PC-9 (cell line): ENCODE measurements around the gene PCDHGB7. TPM values are rescaled to one million over a fixed set of nuclear protein-coding genes. Genes with fewer than 3 reads are reported as not detected.
A peak's percentile ranks its signal among the peaks of the same experiment; 100 is the strongest.
"Not testable (repeated sequence)": the region's sequence is repeated elsewhere in the genome, so short reads cannot be mapped to it uniquely, and the experiment has no call there.

Experiments used
- BruUV-seq: library from RNA; stranded (reverse); fragments of 400-500 nt; replicated peaks from 2 replicates; lab custom pipeline; 2021; lab: Mats Ljungman, UMichigan
- CTCF ChIA-PET: fragments of 300-600 bp; sonication (Branson Sonifier 250); formaldehyde crosslinking; loops from one replicate; lab custom pipeline; 2022; ENCODE audit warnings: antibody characterized with exemption; lab: Charles Lee
- POLR2A ChIA-PET: fragments of 300-600 bp; sonication (Branson Sonifier 250); formaldehyde crosslinking; loops from one replicate; lab custom pipeline; 2022; ENCODE audit warnings: antibody characterized with exemption; ENCODE audit not compliant: unreplicated experiment; lab: Charles Lee
- DNase-seq, 2 experiments: peaks; one replicate each; pipeline versions ENCODE4 v3.0.0 to v3.0.0-alpha.2; 2015 to 2022; ENCODE audit warnings: mixed read lengths in 1 of 2
- H2AFZ ChIP-seq: fragments of 200-600 bp; sonication (generic); 2 replicates; pipeline ENCODE4 v1.8.1; 2017; ENCODE audit warnings: antibody characterized with exemption
- H3F3A ChIP-seq: fragments of 200-600 bp; sonication (generic); 2 replicates; pipeline ENCODE4 v1.8.1; 2017; ENCODE audit warnings: antibody characterized with exemption, mild to moderate bottlenecking, low read depth; ENCODE audit not compliant: insufficient read depth
- H3K27ac ChIP-seq: fragments of 200-600 bp; sonication (generic); 2 replicates; pipeline ENCODE4 v1.6.1; 2016; ENCODE audit warnings: mixed run types
- H3K27me3 ChIP-seq: fragments of 200-600 bp; sonication (generic); 2 replicates; pipeline ENCODE4 v1.6.1; 2016; ENCODE audit warnings: low read depth, mixed run types; ENCODE audit not compliant: insufficient read depth
- H3K36me3 ChIP-seq: fragments of 200-600 bp; sonication (generic); 2 replicates; pipeline ENCODE4 v1.6.1; 2016; ENCODE audit warnings: low read depth, mixed run types
- H3K4me1 ChIP-seq: fragments of 200-600 bp; sonication (generic); replicated peaks from 2 replicates; pipeline ENCODE4 v1.6.1; 2016; ENCODE audit warnings: mixed run types; ENCODE audit not compliant: insufficient read depth
- H3K4me2 ChIP-seq: fragments of 200-600 bp; sonication (generic); 2 replicates; pipeline ENCODE4 v1.6.1; 2017; ENCODE audit warnings: mixed run types
- H3K4me3 ChIP-seq: fragments of 200-600 bp; sonication (generic); 2 replicates; pipeline ENCODE4 v1.6.1; 2016; ENCODE audit warnings: mixed run types
- H3K79me2 ChIP-seq: fragments of 200-600 bp; sonication (generic); 2 replicates; pipeline ENCODE4 v1.6.1; 2017; ENCODE audit warnings: low read depth, mixed run types
- H3K9me2 ChIP-seq: fragments of 200-600 bp; sonication (generic); 2 replicates; pipeline ENCODE4 v1.8.1; 2017; ENCODE audit warnings: mild to moderate bottlenecking; ENCODE audit not compliant: insufficient read depth
- H3K9me3 ChIP-seq: fragments of 200-600 bp; sonication (generic); 2 replicates; pipeline ENCODE4 v1.8.1; 2016; ENCODE audit warnings: low read depth; ENCODE audit not compliant: insufficient read depth
- H4K20me1 ChIP-seq: fragments of 200-600 bp; sonication (generic); 2 replicates; pipeline ENCODE4 v1.8.1; 2017; ENCODE audit not compliant: insufficient read depth
- CTCF ChIP-seq: fragments of 200-600 bp; sonication (generic); conservative IDR thresholded peaks from 2 replicates; pipeline ENCODE4 v1.6.1; 2017; ENCODE audit warnings: mixed run types, antibody characterized with exemption, mild to moderate bottlenecking, moderate library complexity
- EZH2 ChIP-seq: fragments of 200-600 bp; sonication (generic); IDR thresholded peaks from 2 replicates; pipeline ENCODE4 v1.8.0; 2017; ENCODE audit warnings: antibody characterized with exemption, low read depth
- intact Hi-C: fragments of 100-400 bp; cut with micrococcal nuclease; formaldehyde crosslinking; loops from one replicate; pipeline ENCODE4 v1.10.0; 2022; ENCODE audit not compliant: unreplicated experiment
- total RNA-seq: library from RNA; stranded (reverse); gene quantifications from 2 replicates; pipeline ENCODE4 v1.2.3, GENCODE V29; 2021

PCDHGB7 gene
- total RNA-seq, 1 experiment from 2014 or later = 0.17 TPM

DNA sequence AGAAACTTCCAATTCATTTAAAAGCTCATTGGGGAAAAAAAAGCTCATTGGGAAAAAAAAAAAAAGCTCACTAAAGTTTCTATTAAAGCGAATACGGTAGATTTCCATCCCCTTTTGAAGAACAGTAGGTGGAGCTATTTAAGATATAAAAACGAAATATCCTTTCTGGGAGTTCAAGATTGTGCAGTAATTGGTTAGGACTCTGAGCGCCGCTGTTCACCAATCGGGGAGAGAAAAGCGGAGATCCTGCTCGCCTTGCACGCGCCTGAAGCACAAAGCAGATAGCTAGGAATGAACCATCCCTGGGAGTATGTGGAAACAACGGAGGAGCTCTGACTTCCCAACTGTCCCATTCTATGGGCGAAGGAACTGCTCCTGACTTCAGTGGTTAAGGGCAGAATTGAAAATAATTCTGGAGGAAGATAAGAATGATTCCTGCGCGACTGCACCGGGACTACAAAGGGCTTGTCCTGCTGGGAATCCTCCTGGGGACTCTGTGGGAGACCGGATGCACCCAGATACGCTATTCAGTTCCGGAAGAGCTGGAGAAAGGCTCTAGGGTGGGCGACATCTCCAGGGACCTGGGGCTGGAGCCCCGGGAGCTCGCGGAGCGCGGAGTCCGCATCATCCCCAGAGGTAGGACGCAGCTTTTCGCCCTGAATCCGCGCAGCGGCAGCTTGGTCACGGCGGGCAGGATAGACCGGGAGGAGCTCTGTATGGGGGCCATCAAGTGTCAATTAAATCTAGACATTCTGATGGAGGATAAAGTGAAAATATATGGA lies 13.0 kb downstream of the PCDHGB7 start, which contains the start of gene PCDHGA12:
Gene PCDHGA12, plus strand, starts transcription at position 176 of the 782 bp plus-strand sequence. Its CDS starts 253 bp downstream, at position 429.
- intact Hi-C loops = no loop called here
- Histone ChIP-seq H3F3A (no peaks in the 10 kb centered on the region), H3K36me3 (no peaks in the 10 kb centered on the region), H3K27me3 (peaks cover 28% of the 10 kb centered on the region), H3K9me2 (no peaks in the 10 kb centered on the region), H3K79me2 (no peaks in the 10 kb centered on the region), H2AFZ (no peak within 1 kb of the TSS), H3K9me3 (0 out of 2 replicates have a peak, but pooled peaks cover 3% of the 10 kb centered on the region), H3K27ac (no peak within 1 kb of the TSS), H3K4me2 (no peak within 1 kb of the TSS), H3K4me3 (no peak within 1 kb of the TSS), H4K20me1 (no peaks in the 10 kb centered on the region), H3K4me1 (no peaks in the 10 kb centered on the region)
- BruUV-seq = no TSS peak
- TF ChIP-seq CTCF (no peak), EZH2 (no peak)
- CTCF ChIA-PET = interaction anchor here (0.6 to 1.0 kb wide), 5 partner anchors 45 to 312 kb away, joined by 3 to 6 read pairs (median 4); no protein-coding TSS in a partner anchor
- DNase-seq = peak in 1 of 2 experiments; percentile 9
- POLR2A ChIA-PET = interaction anchor here (0.6 kb wide), 1 partner anchor 43 kb away, joined by 3 read pairs; no protein-coding TSS in a partner anchor

DNA sequence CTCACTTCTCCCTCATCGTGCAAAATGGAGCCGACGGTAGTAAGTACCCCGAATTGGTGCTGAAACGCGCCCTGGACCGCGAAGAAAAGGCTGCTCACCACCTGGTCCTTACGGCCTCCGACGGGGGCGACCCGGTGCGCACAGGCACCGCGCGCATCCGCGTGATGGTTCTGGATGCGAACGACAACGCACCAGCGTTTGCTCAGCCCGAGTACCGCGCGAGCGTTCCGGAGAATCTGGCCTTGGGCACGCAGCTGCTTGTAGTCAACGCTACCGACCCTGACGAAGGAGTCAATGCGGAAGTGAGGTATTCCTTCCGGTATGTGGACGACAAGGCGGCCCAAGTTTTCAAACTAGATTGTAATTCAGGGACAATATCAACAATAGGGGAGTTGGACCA lies 13.8 kb downstream of the PCDHGB7 start:
- Histone ChIP-seq H3K4me2 (no peak overlapping the region), H3K9me3 (0 out of 2 replicates have a peak, but pooled peaks cover 3% of the 10 kb centered on the region), H3K4me3 (no peak overlapping the region), H3K4me1 (no peaks in the 10 kb centered on the region), H3K27me3 (peaks cover 27% of the 10 kb centered on the region), H3K36me3 (no peaks in the 10 kb centered on the region), H3F3A (no peaks in the 10 kb centered on the region), H2AFZ (no peak overlapping the region), H3K9me2 (no peaks in the 10 kb centered on the region), H3K27ac (no peak overlapping the region), H3K79me2 (no peaks in the 10 kb centered on the region), H4K20me1 (no peaks in the 10 kb centered on the region)
- intact Hi-C loops = no loop called here
- no peak for TF ChIP-seq EZH2
- no peak for TF ChIP-seq CTCF
- no peak for DNase-seq
- BruUV-seq = no TSS peak
- POLR2A ChIA-PET = no interaction called here
- CTCF ChIA-PET = interaction anchor here (0.6 kb wide), 1 partner anchor 313 kb away, joined by 6 read pairs; no protein-coding TSS in a partner anchor

DNA sequence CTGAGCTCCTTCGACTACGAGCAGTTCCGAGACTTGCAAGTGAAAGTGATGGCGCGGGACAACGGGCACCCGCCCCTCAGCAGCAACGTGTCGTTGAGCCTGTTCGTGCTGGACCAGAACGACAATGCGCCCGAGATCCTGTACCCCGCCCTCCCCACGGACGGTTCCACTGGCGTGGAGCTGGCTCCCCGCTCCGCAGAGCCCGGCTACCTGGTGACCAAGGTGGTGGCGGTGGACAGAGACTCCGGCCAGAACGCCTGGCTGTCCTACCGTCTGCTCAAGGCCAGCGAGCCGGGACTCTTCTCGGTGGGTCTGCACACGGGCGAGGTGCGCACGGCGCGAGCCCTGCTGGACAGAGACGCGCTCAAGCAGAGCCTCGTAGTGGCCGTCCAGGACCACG lies 14.8 kb downstream of the PCDHGB7 start:
- intact Hi-C loops, H3K27ac ChIP-seq, H3K4me1 ChIP-seq, H2AFZ ChIP-seq, H3K4me2 ChIP-seq, DNase-seq, BruUV-seq, CTCF ChIA-PET, H3F3A ChIP-seq, POLR2A ChIA-PET, H3K79me2 ChIP-seq, H3K36me3 ChIP-seq, H3K9me2 ChIP-seq, H3K4me3 ChIP-seq, H4K20me1 ChIP-seq, H3K9me3 ChIP-seq: not testable (repeated sequence)
- H3K27me3 ChIP-seq = peaks cover 20% of the 10 kb centered on the region; the same call in 1 of the 2 replicates

DNA sequence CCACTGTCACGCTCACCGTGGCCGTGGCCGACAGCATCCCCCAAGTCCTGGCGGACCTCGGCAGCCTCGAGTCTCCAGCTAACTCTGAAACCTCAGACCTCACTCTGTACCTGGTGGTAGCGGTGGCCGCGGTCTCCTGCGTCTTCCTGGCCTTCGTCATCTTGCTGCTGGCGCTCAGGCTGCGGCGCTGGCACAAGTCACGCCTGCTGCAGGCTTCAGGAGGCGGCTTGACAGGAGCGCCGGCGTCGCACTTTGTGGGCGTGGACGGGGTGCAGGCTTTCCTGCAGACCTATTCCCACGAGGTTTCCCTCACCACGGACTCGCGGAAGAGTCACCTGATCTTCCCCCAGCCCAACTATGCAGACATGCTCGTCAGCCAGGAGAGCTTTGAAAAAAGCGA lies 15.2 kb downstream of the PCDHGB7 start:
- H3K79me2 ChIP-seq, H4K20me1 ChIP-seq, H2AFZ ChIP-seq, H3K36me3 ChIP-seq, H3F3A ChIP-seq, H3K9me3 ChIP-seq, H3K4me1 ChIP-seq, POLR2A ChIA-PET, CTCF ChIA-PET, H3K4me2 ChIP-seq, H3K4me3 ChIP-seq, DNase-seq, intact Hi-C loops, H3K27ac ChIP-seq, BruUV-seq, H3K9me2 ChIP-seq: not testable (repeated sequence)
- H3K27me3 ChIP-seq = peaks cover 20% of the 10 kb centered on the region; the same call in 1 of the 2 replicates
